ENCODE results near the gene UTP15.

UTP15 gene, protein sequence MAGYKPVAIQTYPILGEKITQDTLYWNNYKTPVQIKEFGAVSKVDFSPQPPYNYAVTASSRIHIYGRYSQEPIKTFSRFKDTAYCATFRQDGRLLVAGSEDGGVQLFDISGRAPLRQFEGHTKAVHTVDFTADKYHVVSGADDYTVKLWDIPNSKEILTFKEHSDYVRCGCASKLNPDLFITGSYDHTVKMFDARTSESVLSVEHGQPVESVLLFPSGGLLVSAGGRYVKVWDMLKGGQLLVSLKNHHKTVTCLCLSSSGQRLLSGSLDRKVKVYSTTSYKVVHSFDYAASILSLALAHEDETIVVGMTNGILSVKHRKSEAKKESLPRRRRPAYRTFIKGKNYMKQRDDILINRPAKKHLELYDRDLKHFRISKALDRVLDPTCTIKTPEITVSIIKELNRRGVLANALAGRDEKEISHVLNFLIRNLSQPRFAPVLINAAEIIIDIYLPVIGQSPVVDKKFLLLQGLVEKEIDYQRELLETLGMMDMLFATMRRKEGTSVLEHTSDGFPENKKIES

GRCh38 chr5:73565139-73565968 lies at the start of gene UTP15, which contains the start of gene ANKRA2:
Gene UTP15 (plus strand): TSS chr5:73565743. CDS start chr5:73567345, 1,602 bp downstream.
Gene ANKRA2 (minus strand): TSS chr5:73565639. CDS start chr5:73562881, 2,758 bp downstream.
- H3K27ac ChIP-seq, result peak within 1 kb of the TSS; percentile 68
- TF ChIP-seq ZFX (IDR thresholded peaks at IDR 0.05; ENCODE audit: borderline replicate concordance), result no peak
- TF ChIP-seq CTCF (IDR thresholded peaks at IDR 0.05), result no peak

GRCh38 chr5:73519531-73520283 lies 45.8 kb upstream of the UTP15 start:
- TF ChIP-seq CTCF (IDR thresholded peaks at IDR 0.05) (peak; percentile 86), ZFX (IDR thresholded peaks at IDR 0.05; ENCODE audit: borderline replicate concordance) (no peak)
- no peak overlapping the region for H3K27ac ChIP-seq

DNA sequence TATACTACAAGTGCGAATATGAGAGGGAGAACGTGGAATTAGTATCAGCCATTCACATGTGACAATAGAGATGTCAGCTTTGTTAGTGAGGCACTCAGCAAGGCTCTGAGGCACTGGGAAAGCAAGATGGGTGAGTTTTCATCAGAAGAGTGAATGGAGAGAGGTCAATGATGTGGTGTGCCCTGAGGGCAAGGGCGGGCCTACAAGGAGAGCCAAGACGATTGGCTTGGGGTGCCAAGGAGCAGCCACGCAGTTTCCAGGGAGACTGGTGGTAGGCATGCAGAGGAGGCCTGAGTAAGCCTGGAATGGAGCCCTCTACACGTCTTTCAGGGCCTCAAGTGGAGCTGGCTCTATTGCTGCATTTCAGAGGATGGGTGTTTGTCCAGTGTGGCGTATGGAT lies 42.6 kb upstream of the UTP15 start:
- H3K27ac ChIP-seq, result no peak overlapping the region
- no peak for TF ChIP-seq CTCF (IDR thresholded peaks at IDR 0.05)
- TF ChIP-seq ZFX (IDR thresholded peaks at IDR 0.05; ENCODE audit: borderline replicate concordance), result no peak

- H3K27ac ChIP-seq, result no peak overlapping the region
- no peak for TF ChIP-seq CTCF (IDR thresholded peaks at IDR 0.05)
- TF ChIP-seq ZFX (IDR thresholded peaks at IDR 0.05; ENCODE audit: borderline replicate concordance), result no peak
Observed at GRCh38 chr5:73523861-73524260, 41.7 kb upstream of the UTP15 start.

- TF ChIP-seq ZFX (IDR thresholded peaks at IDR 0.05; ENCODE audit: borderline replicate concordance) (no peak), CTCF (IDR thresholded peaks at IDR 0.05) (no peak)
- H3K27ac ChIP-seq, result no peak overlapping the region
Observed at GRCh38 chr5:73525606-73526203, 39.8 kb upstream of the UTP15 start.

- no peak for TF ChIP-seq CTCF (IDR thresholded peaks at IDR 0.05)
- H3K27ac ChIP-seq, result no peak overlapping the region
Observed at GRCh38 chr5:73528248-73528647, 37.3 kb upstream of the UTP15 start.

Measured in 22Rv1 (cell line).